Effector memory CD8-positive, alpha-beta T cell (primary cell): ENCODE results near the gene JADE2.
"Not testable (repeated sequence)": the region's sequence is repeated elsewhere in the genome, so short reads cannot be mapped to it uniquely, and the experiment has no call there.

ENCODE experiments used
- ATAC-seq: fragments of 150-1000 bp; cut with Tn5 transposase; replicated peaks from 2 replicates; pipeline ENCODE4 v1.10.0; 2021; ENCODE audit warnings: mild to moderate bottlenecking, moderate library complexity
- DNase-seq, 3 experiments: peaks; one replicate each; pipeline ENCODE4 v3.0.0; 2021
- H3K27ac Mint-ChIP-seq, 2 donors: one replicate each; pipeline ENCODE4 v1.8.0; 2022; ENCODE audit warnings: mild to moderate bottlenecking in 2 of 2, mixed read lengths in 2 of 2, moderate library complexity in 2 of 2
- H3K27me3 Mint-ChIP-seq, 2 donors: one replicate each; pipeline ENCODE4 v1.8.0; 2022; ENCODE audit warnings: mixed read lengths in 2 of 2
- H3K36me3 Mint-ChIP-seq: one replicate; pipeline ENCODE4 v1.8.0; 2022; ENCODE audit warnings: mild to moderate bottlenecking, moderate library complexity, mixed read lengths; ENCODE audit not compliant: insufficient read depth
- H3K4me1 Mint-ChIP-seq, 2 donors: one replicate each; pipeline ENCODE4 v1.8.0; 2022; ENCODE audit warnings: low read depth in 2 of 2, mixed read lengths in 2 of 2
- H3K4me3 Mint-ChIP-seq, 2 donors: one replicate each; pipeline ENCODE4 v1.8.0; 2022; ENCODE audit warnings: mild to moderate bottlenecking in 2 of 2, mixed read lengths in 2 of 2, moderate library complexity in 2 of 2
- H3K9me3 Mint-ChIP-seq, 2 donors: one replicate each; pipeline ENCODE4 v1.8.0; 2022; ENCODE audit warnings: mixed read lengths in 2 of 2

The JADE2 gene

GRCh38 chr5:134515801-134516200 lies 9.7 kb upstream of the JADE2 start:
- H3K36me3 Mint-ChIP-seq, result no peaks in the 10 kb centered on the region
- no peak for DNase-seq

GRCh38 chr5:134516984-134517383 lies 8.5 kb upstream of the JADE2 start:
- not testable (repeated sequence) for H3K4me1 Mint-ChIP-seq, H3K27me3 Mint-ChIP-seq, H3K27ac Mint-ChIP-seq, H3K9me3 Mint-ChIP-seq, H3K4me3 Mint-ChIP-seq, ATAC-seq, H3K36me3 Mint-ChIP-seq, DNase-seq

More at GRCh38 chr5:134515801-134516200, 9.7 kb upstream of the JADE2 start:
- Mint-ChIP-seq H3K9me3 (no peaks in the 10 kb centered on the region), H3K4me3 (no peak overlapping the region), H3K27ac (no peak overlapping the region), H3K27me3 (no peaks in the 10 kb centered on the region), H3K4me1 (no peaks in the 10 kb centered on the region)
- no peak for ATAC-seq

- H3K36me3 Mint-ChIP-seq, result no peaks in the 10 kb centered on the region
- H3K9me3 Mint-ChIP-seq, result no peaks in the 10 kb centered on the region
- no peak overlapping the region for H3K4me3 Mint-ChIP-seq
- no peaks in the 10 kb centered on the region for H3K27me3 Mint-ChIP-seq
- H3K4me1 Mint-ChIP-seq, result no peaks in the 10 kb centered on the region
- no peak overlapping the region for H3K27ac Mint-ChIP-seq
- DNase-seq (no peak), ATAC-seq (no peak)
These were observed 7.9 kb upstream of the JADE2 start for GRCh38 chr5:134517553-134517952.

- H3K36me3 Mint-ChIP-seq, result peaks cover 16% of the 10 kb centered on the region
- H3K27ac Mint-ChIP-seq, result no peak overlapping the region
- H3K4me1 Mint-ChIP-seq, result peaks cover 2 to 4% of the 10 kb centered on the region in 2 donors
- H3K4me3 Mint-ChIP-seq, result no peak overlapping the region
- DNase-seq (no peak), ATAC-seq (no peak)
- H3K9me3 Mint-ChIP-seq, result no peaks in the 10 kb centered on the region
- H3K27me3 Mint-ChIP-seq, result no peaks in the 10 kb centered on the region
These were observed 5.5 kb upstream of the JADE2 start for GRCh38 chr5:134519989-134520388.

GRCh38 chr5:134521841-134522240 lies 3.6 kb upstream of the JADE2 start:
- H3K36me3 Mint-ChIP-seq, result peaks cover 33% of the 10 kb centered on the region
- no peaks in the 10 kb centered on the region for H3K27me3 Mint-ChIP-seq
- no peaks in the 10 kb centered on the region for H3K9me3 Mint-ChIP-seq
- DNase-seq (no peak), ATAC-seq (no peak)
- no peak overlapping the region for H3K4me3 Mint-ChIP-seq
- no peak overlapping the region for H3K27ac Mint-ChIP-seq
- H3K4me1 Mint-ChIP-seq, result peaks cover 2 to 4% of the 10 kb centered on the region in 2 donors

- H3K36me3 Mint-ChIP-seq, result peaks cover 51% of the 10 kb centered on the region
- no peaks in the 10 kb centered on the region for H3K9me3 Mint-ChIP-seq
- ATAC-seq (no peak), DNase-seq (no peak)
- peak overlapping the region; percentile 99 for H3K27ac Mint-ChIP-seq
- no peaks in the 10 kb centered on the region for H3K27me3 Mint-ChIP-seq
- H3K4me3 Mint-ChIP-seq, result peak overlapping the region; percentile 93 to 94
- H3K4me1 Mint-ChIP-seq, result peaks cover 10 to 11% of the 10 kb centered on the region in 2 donors
These were observed 1.8 kb upstream of the JADE2 start for GRCh38 chr5:134523543-134524271.

- peaks cover 16 to 18% of the 10 kb centered on the region in 2 donors for H3K4me1 Mint-ChIP-seq
- no peaks in the 10 kb centered on the region for H3K9me3 Mint-ChIP-seq
- peaks cover 51% of the 10 kb centered on the region for H3K36me3 Mint-ChIP-seq
- no peaks in the 10 kb centered on the region for H3K27me3 Mint-ChIP-seq
- ATAC-seq (peak; percentile 12), DNase-seq (peak; percentile 54 to 61 (median 56))
- H3K4me3 Mint-ChIP-seq, result peak overlapping the region; percentile 93 to 94
- peak overlapping the region; percentile 99 for H3K27ac Mint-ChIP-seq
These were observed 1.1 kb upstream of the JADE2 start for GRCh38 chr5:134524272-134524825.

GRCh38 chr5:134525683-134526482 lies 413 bp downstream of the JADE2 start:
- ATAC-seq, result peak; percentile 14
- Mint-ChIP-seq H3K9me3 (no peaks in the 10 kb centered on the region), H3K4me1 (peaks cover 31 to 33% of the 10 kb centered on the region in 2 donors), H3K36me3 (peaks cover 58% of the 10 kb centered on the region), H3K27ac (peak overlapping the region; percentile 99), H3K27me3 (no peaks in the 10 kb centered on the region), H3K4me3 (peak overlapping the region; percentile 93 to 94)
- peak; percentile 51 to 57 (median 54) for DNase-seq

GRCh38 chr5:134526483-134527155 lies 1.1 kb downstream of the JADE2 start:
- Mint-ChIP-seq H3K36me3 (peaks cover 59% of the 10 kb centered on the region), H3K27ac (peak overlapping the region; percentile 99), H3K4me3 (peak overlapping the region; percentile 93 to 94), H3K27me3 (no peaks in the 10 kb centered on the region), H3K9me3 (no peaks in the 10 kb centered on the region), H3K4me1 (peaks cover 36 to 40% of the 10 kb centered on the region in 2 donors)
- peak; percentile 50 to 59 (median 51) for DNase-seq
- ATAC-seq, result peak; percentile 2

- no peaks in the 10 kb centered on the region for H3K27me3 Mint-ChIP-seq
- peak overlapping the region; percentile 94 to 99 for H3K27ac Mint-ChIP-seq
- H3K4me1 Mint-ChIP-seq, result peaks cover 42 to 46% of the 10 kb centered on the region in 2 donors
- peaks cover 59% of the 10 kb centered on the region for H3K36me3 Mint-ChIP-seq
- H3K4me3 Mint-ChIP-seq, result peak overlapping the region; percentile 93 to 94
- ATAC-seq (peak; percentile 25), DNase-seq (peak; percentile 56 to 63 (median 58))
- no peaks in the 10 kb centered on the region for H3K9me3 Mint-ChIP-seq
These were observed 1.9 kb downstream of the JADE2 start for GRCh38 chr5:134527156-134527960.

GRCh38 chr5:134527961-134528424 lies 2.5 kb downstream of the JADE2 start:
- Mint-ChIP-seq H3K27me3 (no peaks in the 10 kb centered on the region), H3K27ac (peak overlapping the region; percentile 94 to 99), H3K4me1 (peaks cover 47 to 53% of the 10 kb centered on the region in 2 donors), H3K9me3 (no peaks in the 10 kb centered on the region), H3K36me3 (peaks cover 59% of the 10 kb centered on the region), H3K4me3 (peak overlapping the region; percentile 93 to 94)
- ATAC-seq, result no peak
- DNase-seq, result no peak

GRCh38 chr5:134528556-134528955 lies 3.1 kb downstream of the JADE2 start:
- ATAC-seq (no peak), DNase-seq (no peak)
- no peaks in the 10 kb centered on the region for H3K9me3 Mint-ChIP-seq
- peak overlapping the region in 1 of 2 donors; percentile 99 for H3K27ac Mint-ChIP-seq
- H3K27me3 Mint-ChIP-seq, result no peaks in the 10 kb centered on the region
- H3K4me3 Mint-ChIP-seq, result peak overlapping the region; percentile 93 to 94
- H3K4me1 Mint-ChIP-seq, result peaks cover 51 to 57% of the 10 kb centered on the region in 2 donors
- peaks cover 56% of the 10 kb centered on the region for H3K36me3 Mint-ChIP-seq
